ENCODE data around the gene ZBTB7C.
"Not testable (repeated sequence)": the region's sequence is repeated elsewhere in the genome, so short reads cannot be mapped to it uniquely, and the experiment has no call there.

ZBTB7C gene

DNA sequence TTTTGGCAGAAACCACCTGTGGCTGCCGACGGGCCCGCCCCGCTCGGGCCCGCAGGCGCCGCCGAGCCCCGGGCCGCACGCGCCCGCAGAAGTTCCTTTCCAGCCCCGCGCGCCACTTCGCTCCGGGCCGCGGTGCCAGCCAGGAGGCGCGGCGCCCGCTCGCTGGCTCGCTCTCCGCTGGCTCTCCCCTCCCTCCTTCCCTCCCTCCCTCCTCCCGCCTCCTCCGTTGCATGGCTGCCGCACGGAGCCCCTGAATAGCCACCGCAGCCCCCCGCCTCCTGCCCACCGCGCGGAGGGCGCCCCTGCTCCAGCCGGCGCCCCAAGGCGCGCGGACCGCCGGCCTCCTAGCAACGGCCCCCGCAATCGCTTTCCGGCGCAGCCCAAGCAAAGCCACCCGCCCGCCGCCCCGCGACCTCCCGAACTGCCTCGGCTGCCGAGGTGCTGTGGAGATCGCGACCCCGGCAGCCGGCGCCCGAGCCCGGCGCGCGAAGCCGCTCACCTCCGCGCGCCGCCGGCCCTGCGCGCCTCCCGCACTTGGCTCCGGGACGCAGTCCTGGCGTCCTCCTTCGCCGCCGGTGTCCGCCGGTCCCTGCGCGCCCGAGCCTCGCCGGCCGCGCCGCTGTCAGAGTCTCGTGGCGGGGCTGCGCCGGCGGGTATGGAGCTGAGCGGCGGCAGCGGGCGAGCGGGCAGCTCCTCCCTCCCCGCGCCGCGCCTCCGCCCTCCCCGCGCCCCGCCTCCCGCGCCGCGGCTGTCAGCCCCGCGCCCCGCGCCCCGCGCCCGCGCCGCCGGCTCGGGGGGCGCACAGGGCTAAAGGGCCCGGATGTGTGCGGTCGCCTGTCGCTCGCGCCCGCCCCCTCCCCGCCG, at the start of gene ZBTB7C:
ZBTB7C (minus strand) TSS at position 657 of the 864 bp plus-strand sequence.
- DNase-seq (ENCODE audit: low read depth): no peak

DNA sequence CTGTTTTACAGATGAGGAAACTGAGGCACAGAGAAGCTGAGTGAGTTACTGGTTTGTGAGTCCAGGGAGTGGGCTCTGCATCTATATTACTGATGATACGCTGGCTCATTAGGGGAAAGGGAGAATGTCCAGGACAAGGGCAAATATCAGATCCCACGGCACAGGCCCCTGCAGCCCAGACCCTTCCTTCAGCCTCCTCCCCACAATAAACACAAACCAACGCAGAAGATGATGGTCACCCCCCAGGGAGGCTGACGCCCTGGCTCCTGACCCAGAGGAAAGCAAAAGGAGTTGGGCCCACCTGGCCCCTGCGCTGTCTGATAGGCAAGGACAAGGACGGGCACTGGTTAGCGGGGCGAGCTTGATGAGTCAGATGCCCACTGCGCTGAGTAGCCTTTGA, 47.7 kb upstream of the ZBTB7C start:
- DNase-seq (ENCODE audit: low read depth): no peak

DNA sequence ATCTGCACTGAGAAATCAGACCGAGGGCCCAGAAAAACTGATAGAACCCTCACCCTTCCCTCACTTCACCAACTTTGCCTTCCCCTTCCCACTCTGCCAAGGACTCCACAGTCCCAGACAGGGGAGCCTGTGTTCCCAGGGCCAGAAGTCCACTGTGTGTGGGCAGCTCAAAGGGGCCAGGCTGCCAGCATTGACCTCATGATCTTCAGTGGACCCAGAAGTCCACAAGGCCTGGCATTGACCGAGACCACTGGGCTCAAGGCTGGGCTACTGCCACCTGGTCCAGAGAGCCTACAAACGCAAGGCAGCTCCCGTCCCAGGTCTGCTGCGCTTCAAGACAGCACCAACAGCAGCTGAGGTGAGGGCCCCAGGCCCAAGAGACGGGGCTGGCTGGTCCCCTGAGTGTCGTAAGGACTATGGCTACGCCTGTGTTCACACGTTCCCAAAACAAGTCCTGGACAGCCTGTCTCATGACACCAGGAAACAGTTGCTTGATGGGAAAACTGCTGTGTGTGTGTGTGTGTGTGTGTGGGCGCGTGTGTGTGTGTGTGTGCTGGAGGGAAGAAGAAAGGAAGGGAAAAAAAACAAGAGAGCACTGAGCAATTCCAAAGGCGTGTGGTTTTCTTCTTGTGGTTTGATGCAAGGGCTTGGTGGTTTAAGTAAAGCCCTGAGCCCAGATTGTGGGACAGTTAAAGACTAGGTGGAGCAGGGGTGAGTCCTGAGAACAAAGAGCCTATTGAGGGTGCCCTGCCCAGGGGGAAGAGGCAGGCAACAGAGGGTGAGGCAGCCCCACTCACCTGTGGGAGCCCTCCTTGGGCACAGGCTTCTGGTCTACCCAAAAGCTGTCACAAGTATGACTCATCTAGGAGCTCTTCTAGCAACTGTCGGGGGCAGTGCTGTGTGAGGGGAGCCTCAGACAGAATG, 46.6 kb upstream of the ZBTB7C start:
- DNase-seq (ENCODE audit: low read depth): peak; percentile 99

DNA sequence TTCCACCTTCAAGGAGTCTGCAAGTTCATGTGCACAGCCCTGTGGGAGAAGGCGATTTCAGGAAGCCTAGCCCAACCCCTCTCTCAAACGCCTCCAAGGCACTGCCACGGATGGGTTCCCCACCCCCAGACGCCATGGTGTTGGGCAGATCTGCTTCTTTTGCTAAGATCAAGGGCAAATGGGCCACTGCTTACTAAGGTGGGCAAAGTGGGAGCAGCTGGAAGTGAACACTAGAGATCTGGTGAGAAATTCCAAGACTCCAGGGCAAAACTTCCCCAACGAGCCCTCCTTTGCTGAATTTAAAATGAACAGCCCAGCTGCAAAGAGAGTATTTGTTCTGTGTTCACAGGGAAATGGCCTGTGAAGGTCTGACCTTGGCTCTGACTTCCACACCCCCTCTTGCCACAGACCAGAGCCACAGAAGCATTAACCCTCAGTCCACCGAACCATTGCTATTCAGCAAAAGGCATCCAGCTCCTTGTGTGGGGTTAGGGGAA, 45.1 kb upstream of the ZBTB7C start:
- DNase-seq (ENCODE audit: low read depth): peak; percentile 61

DNA sequence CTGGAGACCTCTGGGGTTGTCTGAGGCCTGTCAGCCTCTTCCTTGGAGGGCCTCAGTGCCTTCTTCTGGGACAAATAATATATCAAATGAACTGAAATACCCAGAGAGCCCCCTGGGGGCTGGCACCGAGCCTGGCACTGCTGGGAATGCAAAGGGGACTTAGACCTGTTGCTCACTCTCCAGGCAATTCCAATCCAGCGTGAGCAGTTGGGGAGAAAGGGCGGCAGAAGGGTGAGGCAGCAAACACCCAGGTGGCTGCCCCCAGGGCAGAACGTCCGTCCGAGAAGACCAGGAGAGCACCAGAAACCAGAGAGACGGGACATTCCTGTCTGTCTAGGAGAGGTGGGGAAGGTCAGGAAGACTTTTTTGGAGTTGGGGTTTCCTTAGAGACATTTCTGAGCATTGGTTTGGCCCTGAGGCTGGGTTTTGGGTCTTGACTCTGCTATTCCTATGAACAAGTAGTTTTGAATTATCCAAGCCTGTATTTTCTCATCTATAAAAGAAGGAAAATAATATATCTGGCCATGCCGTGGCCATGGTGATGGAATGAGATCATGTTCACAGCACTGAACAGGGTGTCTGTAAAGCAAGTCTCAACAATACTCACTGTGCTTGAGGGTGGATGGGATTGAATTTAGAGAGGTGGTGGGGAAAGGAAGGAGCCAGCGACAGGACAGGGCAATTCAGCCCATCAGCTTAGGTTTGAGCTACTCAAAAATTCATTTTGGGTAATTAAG, 44.3 kb upstream of the ZBTB7C start:
- no peak for DNase-seq (ENCODE audit: low read depth)

DNA sequence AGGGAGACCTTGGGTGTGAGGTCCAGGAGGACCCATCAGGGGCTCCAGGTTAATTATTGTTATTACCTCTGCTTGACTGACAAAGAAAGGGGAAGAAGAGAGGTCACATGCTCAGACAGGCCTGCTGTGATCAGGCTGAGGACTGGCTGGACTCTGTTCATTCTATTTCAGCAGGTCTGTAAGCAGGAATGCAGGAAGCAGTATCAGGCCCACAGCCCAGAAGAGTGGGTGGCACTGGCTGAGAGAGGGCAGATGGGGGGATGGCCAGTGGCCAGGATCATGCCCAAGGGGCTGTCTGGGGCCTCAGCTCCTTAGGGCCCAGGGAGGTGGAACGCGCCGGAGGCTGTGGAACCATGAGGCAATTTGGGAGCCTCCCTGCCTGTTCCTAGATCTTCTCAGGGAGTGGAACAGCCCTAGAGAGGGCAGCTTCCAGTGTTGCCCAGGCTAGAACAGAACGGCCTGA, 43.7 kb upstream of the ZBTB7C start:
- DNase-seq (ENCODE audit: low read depth): no peak

DNA sequence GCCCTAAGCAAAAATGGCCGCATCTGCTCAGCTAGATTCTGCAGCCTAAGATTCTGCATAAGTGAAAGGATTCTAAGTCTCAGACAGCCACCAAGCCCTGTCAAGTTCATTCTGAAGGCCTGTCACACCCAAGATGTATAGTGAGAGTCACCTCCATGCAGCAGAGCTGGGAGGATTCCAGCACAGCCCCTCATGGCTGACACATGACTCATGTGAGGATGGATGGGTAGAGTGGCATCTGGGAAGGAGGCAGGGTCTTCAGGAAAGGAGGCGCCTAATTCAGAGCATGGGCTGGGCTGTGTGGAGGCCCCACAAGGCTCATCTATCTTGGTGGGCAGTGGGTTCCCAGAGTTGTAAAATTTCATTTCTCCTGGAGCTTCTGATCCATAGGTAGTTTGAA, 41.5 kb upstream of the ZBTB7C start:
- no peak for DNase-seq (ENCODE audit: low read depth)

DNA sequence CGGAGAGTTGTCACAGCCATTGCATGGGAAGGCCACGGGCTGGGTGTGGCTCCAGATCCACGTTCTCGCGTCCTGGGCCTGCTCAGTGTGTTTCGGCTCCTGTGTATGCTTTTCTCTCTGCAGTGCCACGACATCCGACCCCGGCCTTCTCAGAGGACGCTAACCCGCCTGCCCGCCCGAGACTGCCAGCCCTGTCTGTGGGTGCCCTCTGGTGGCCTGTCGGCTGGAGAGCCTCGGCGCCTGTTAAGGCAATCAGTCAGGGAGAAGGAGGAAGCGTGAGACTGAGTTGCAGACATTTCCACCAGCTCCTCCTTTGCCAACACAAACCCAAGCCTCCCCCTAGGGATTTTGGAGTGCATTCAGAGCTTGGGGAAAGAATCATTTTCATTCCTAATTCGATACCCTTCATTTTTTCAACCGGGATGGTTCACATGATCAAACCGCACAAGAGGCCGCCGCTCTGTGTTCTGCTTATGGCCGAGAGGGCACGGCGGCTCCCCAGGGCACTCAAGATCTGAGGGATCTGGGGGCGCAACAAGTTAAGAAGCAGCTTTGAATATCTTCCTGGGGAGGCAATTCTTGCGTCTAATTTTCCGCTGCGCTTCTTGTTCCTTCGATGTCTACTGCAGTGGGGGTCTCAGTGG, 37.5 kb upstream of the ZBTB7C start:
- DNase-seq (ENCODE audit: low read depth): peak; percentile 63

DNA sequence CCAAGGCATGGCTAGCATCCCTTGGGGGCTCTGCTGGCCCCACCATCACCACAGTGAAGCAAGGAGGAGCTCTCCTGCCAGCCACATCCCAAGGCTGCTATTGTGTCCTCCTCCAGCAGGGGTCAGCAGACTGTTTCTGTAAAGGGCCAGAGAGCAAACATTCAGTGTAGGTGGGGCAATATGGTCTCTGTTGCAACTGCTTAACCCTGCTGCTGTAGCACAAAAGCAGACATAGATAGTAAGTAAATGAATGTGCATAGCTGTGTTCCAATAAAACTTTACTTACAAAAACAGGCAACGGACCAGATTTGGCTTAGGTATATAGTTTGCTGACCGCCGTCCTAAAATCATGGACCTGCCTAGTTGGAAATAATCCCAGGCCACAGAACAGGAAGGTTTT, 36.4 kb upstream of the ZBTB7C start:
- peak; percentile 94 for DNase-seq (ENCODE audit: low read depth)

DNA sequence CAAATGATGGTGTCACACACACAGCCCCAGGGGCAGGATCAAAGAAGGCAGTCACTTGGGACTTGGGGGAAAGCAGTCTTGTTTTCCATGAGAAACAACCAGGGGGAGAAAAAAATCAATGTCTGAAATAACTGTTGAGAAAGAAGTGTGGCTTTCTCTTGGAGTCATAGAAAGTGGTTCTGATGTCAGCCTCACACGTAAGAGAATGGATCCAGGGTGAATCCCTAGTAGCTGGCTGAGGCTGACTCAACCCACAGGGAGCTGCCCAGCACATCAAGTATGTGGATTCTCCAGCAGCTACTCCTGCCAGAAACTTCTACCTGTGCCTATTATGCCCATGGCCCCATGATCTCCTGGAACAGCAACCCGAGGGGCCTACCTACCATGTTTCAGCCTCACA, 33.6 kb upstream of the ZBTB7C start:
- peak; percentile 74 for DNase-seq (ENCODE audit: low read depth)

DNA sequence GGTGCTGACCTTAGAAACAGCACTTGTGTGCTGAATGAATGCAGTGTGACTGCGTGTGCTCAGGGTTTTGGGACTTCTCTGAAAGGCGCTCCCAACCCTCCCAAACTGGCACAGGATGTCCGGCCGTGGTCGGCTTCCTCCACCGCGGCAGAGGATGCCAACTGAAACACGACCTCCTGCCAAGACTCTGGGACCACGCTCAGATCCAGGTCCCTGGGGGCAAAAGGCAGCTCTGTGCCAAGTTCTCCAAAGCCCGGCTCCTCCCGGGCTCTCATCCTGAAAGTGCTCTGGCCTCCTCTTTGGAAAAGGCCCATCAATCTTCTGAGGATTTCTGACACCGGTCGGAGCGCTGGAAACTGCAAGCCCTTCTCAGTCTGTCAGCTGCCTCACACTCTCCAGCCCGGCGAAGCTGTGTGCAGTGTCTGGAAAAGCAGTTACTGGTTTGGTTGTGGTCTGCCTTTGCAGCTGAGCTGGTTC, 32.3 kb upstream of the ZBTB7C start:
- no peak for DNase-seq (ENCODE audit: low read depth)

DNA sequence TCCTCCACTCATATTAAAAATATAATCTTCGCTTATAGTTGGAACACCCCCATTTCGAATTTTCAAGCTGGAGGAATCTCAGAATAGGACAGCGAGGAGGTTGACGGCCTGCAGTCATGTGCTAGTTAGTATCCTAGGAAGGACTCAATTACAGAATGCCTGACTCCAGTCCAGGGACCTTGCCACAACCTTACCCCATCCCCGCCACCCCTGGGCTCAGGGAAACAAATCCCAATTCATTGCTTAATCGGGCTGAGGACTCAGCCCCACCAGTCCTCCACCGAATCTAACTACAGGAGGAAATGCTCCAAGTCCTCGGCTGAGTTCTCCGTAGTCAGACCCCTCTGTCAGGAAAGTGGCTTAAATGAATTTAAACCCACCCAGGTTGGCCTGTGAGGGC, 31.7 kb upstream of the ZBTB7C start:
- no peak for DNase-seq (ENCODE audit: low read depth)

DNA sequence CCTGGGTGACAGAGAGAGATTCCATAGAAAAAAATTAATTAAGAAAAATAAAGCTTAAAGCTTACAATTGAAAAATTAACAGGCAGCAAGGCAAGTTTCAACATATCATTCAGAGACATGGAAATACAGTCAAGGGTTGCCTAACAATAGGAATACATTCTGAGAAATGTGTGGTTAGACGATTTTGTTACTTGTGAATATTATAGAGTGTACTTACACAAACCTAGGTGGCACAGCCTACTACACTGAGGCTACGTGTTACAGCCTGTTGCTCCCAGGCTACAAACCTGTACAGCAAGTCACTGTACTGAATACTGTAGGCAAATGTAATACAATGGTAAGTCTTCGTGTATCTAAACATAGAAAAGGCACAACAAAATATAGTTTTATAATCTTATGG, 27.7 kb upstream of the ZBTB7C start:
- no peak for DNase-seq (ENCODE audit: low read depth)

DNA sequence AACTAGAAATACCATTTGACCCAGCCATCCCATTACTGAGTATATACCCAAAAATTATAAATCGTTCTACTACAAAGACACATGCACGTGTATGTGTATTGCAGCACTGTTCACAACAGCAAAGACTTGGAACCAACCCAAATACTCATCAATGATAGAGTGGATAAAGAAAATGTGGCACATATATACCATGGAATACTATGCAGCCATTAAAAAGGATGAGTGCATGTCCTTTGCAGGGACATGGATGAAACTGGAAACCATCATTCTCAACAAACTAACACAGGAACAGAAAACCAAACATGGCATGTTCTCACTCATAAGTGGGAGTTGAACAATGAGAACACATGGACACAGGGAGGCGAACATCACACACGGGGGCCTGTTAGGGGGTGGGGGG, 25.2 kb upstream of the ZBTB7C start:
- not testable (repeated sequence) for DNase-seq (ENCODE audit: low read depth)

DNA sequence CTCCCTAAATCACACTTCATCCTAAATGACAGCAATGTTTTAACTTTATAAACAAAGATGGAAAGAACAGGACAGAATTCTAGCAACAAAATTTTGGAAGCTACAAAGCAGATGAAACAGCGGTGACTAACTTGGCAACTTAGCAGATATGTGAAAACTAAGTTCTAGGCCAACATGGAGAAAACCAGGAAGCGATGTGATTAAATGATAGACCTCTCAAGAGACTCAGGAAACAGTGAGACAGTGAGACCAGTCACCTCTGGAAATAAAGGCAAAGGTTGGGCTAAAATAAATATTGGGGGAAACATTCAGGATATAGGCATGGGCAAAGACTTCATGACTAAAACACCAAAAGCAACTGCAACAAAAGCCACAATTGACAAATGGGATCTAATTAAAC, 24.4 kb upstream of the ZBTB7C start:
- DNase-seq (ENCODE audit: low read depth): no peak

DNA sequence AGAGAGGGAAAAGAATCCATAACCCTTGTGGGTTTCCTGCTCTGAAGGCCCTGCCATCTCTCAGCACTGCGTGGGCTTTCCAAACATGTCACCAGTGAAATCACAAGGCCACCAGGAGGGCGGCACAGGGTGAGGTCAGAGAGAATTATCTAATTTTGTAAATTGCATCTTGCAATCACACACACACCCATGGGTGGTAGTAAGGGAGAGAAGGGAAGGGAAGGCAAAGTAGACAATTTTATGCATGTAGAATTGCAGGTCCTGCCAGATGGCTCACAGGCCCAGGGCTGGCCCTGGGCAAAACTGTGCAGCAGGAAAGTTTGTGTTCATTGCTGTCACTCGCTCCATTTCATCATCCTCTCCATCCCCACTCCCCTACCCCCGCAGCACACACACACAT, 21.0 kb upstream of the ZBTB7C start:
- DNase-seq (ENCODE audit: low read depth): no peak

DNA sequence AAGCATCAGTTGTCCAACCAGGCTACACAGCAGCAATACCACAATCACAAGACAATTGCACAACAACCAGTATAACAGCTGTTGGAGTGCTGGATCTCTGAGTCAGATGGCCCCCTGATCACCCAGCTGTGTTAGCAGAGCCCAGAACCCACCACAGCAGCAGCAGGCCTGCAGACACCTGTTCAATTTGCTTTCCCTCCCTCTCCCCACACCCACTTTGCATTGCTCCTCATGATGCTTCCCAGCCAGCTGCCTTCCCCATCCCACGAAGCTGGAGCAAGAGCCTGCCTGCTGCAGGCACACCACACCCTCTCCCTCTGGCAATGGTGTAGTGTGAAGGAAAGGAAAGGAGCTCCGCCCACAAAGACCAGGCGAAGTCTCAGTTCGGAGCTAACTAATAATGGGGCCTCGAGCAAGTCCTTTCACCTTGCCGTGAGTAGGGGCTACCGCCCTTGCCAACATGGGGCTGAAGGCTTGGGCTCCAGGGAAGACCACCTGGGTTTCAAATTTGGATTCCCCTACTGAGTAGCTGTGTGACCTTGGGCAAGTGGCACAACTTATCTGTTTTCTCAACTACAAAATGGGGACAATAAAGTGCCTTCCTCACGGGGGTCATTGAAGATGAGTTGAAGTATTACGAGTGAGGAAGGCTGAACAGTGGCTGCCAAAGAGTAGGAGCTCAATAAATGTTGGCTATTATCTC, 19.4 kb upstream of the ZBTB7C start:
- peak; percentile 26 for DNase-seq (ENCODE audit: low read depth)

DNA sequence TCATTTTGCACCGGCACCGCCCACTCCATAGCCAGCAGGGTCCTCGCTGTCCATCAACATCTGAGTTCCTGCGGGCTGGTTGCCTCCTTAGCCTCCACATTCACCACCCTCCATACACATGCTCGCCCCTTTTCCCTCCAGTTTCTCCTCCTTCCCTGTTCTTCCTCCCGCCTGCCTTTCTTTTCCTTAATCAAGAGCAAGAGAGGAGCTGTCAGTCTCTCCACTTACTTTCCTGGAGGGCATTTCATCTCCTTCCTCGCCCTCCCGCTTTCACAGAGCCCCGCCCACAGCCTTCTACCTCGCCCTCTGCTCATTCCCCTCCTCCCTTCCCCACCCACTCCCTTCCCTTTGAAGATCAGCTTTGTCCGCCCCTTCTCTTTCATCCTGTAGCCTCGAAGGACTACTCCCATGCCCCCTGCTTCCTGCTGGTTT, 13.8 kb upstream of the ZBTB7C start:
- no peak for DNase-seq (ENCODE audit: low read depth)

DNA sequence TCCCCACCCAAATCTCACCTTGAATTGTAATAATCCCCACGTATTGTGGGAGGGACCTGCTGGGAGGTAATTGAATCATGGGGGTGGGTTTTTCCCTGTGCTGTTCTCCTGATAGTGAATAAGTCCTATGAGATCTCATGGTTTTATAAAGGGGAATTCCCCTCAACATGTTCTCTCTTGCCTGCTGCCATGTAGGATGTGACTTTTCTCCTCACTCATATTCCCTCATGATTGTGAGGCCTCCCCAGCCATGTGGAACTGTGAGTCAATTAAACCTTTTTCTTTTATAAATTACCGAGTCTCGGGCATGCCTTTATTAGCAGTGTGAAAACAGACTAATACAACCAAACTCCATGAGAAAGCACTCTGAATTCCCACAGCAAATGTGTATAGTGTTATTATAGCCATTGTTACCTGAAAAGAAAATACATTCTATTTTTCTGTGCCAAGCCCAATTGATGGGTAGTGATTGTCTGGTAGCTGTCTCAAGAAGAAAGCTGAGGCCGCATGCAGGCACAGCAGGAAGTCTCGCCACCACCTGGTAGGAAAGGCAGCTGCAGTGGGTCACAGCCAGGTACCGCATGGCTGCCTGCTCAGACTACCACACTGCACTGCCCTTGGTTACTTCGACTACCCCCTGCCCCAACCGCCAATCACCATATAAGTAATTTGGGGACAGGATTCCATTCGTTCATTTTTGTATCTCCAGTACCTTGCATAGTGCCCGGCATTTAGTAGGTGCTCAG, 10.3 kb upstream of the ZBTB7C start:
- DNase-seq (ENCODE audit: low read depth): no peak

Data from amniotic epithelial cell (primary cell).